ENCODE results near the gene PRR3.

DNA sequence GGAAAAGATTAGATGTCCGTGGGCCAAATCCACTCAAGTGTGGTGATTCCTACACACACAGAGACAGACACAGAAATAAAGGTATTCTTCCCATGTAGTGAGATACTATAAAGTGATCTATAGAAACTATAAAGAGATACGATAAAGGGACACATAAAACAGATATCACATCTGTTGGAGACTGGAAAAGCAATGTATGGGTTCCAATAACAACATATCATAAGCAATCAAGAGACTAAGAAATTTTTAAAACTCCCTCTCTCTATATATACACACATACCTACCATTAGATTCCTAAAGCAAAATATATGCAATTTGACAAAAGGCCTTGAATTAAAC, 54.7 kb downstream of the PRR3 start:
- no peak for TF ChIP-seq POLR2A (IDR thresholded peaks at IDR 0.05)
- TF ChIP-seq, protein P1, sequence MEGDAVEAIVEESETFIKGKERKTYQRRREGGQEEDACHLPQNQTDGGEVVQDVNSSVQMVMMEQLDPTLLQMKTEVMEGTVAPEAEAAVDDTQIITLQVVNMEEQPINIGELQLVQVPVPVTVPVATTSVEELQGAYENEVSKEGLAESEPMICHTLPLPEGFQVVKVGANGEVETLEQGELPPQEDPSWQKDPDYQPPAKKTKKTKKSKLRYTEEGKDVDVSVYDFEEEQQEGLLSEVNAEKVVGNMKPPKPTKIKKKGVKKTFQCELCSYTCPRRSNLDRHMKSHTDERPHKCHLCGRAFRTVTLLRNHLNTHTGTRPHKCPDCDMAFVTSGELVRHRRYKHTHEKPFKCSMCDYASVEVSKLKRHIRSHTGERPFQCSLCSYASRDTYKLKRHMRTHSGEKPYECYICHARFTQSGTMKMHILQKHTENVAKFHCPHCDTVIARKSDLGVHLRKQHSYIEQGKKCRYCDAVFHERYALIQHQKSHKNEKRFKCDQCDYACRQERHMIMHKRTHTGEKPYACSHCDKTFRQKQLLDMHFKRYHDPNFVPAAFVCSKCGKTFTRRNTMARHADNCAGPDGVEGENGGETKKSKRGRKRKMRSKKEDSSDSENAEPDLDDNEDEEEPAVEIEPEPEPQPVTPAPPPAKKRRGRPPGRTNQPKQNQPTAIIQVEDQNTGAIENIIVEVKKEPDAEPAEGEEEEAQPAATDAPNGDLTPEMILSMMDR (IDR thresholded peaks at IDR 0.05) = no peak

Measured in heart left ventricle (tissue), 13 donors.